GM12892 (cell line): Measurements from ENCODE around the gene NBPF1.
"Not testable (repeated sequence)": the region's sequence is repeated elsewhere in the genome, so short reads cannot be mapped to it uniquely, and the experiment has no call there.

ENCODE experiments used
- POLR2A ChIP-seq: IDR thresholded peaks from 2 replicates; pipeline ENCODE4 v1.6.1; 2011; ENCODE audit warnings: low read depth, low read length, control low read depth
- POLR2AphosphoS5 ChIP-seq: IDR thresholded peaks from 2 replicates; pipeline ENCODE4 v1.6.1; 2011; ENCODE audit warnings: low read depth, low read length, control low read depth

GRCh38 chr1:16611164-16611563 lies 2.2 kb downstream of the NBPF1 start:
- TF ChIP-seq POLR2A, POLR2AphosphoS5: not testable (repeated sequence)
